Vagina (tissue), 2 donors: ENCODE results near the gene SPINK1. TPM values are rescaled to one million over a fixed set of nuclear protein-coding genes. Genes with fewer than 3 reads are reported as not detected.
"Not testable (repeated sequence)": the region's sequence is repeated elsewhere in the genome, so short reads cannot be mapped to it uniquely, and the experiment has no call there.

ENCODE experiments used
- DNase-seq, 2 donors: peaks; one replicate each; pipeline ENCODE4 v3.0.0-alpha.2; 2017; ENCODE audit errors: extremely low spot score in 2 of 2
- H3K27ac ChIP-seq: fragments of 200-600 bp; sonication (generic); one replicate; pipeline ENCODE4 v1.5.1; 2019
- H3K27me3 ChIP-seq: fragments of 200-600 bp; sonication (generic); one replicate; pipeline ENCODE4 v1.5.1; 2019
- H3K36me3 ChIP-seq, 2 donors: fragments of 200-600 bp; sonication (generic); one replicate each; pipeline ENCODE4 v1.5.1; 2017 to 2019
- H3K4me1 ChIP-seq: fragments of 200-600 bp; sonication (generic); one replicate; pipeline ENCODE4 v1.5.1; 2019
- H3K4me3 ChIP-seq, 2 donors: fragments of 200-600 bp; sonication (generic); 1 replicate in 1 of 2; 2 replicates in 1 of 2; pipeline ENCODE4 v1.5.1; 2016 to 2019
- H3K9me3 ChIP-seq: fragments of 200-600 bp; sonication (generic); one replicate; pipeline ENCODE4 v1.5.1; 2019
- POLR2A ChIP-seq, 2 donors: fragments of 450-650 bp; IDR thresholded peaks; one replicate each; pipeline ENCODE4 v1.6.1; 2017; ENCODE audit warnings: antibody characterized with exemption in 2 of 2, mild to moderate bottlenecking in 2 of 2, moderate library complexity in 2 of 2
- POLR2AphosphoS5 ChIP-seq, 2 donors: sonication (generic); formaldehyde crosslinking; IDR thresholded peaks; one replicate each; pipeline ENCODE4 v1.9.0; 2017; ENCODE audit warnings: antibody characterized with exemption in 2 of 2, mild to moderate bottlenecking in 2 of 2, low read depth in 1 of 2; ENCODE audit not compliant: insufficient read depth in 1 of 2
- intact Hi-C: fragments of 100-400 bp; cut with DNase I; formaldehyde crosslinking; loops from one replicate; pipeline ENCODE4 v1.15.1; 2023
- total RNA-seq: library from RNA; depleted of rRNA; stranded (reverse); fragments of >200 nt; gene quantifications from one replicate; pipeline ENCODE4 v1.2.3, GENCODE V29; 2016
- TF ChIP-seq, protein P1 (sequence below), 3 experiments: fragments of 450-650 bp in 2 of 3; fragments of 200-600 bp in 1 of 3; sonication (generic) in 1 of 3; IDR thresholded peaks; one replicate each; pipeline ENCODE4 v1.5.1; 2017 to 2019; ENCODE audit warnings: antibody characterized with exemption in 3 of 3, mild to moderate bottlenecking in 2 of 3, moderate library complexity in 2 of 3

The SPINK1 gene
- total RNA-seq, 1 donor from 2014 or later, result not detected

DNA sequence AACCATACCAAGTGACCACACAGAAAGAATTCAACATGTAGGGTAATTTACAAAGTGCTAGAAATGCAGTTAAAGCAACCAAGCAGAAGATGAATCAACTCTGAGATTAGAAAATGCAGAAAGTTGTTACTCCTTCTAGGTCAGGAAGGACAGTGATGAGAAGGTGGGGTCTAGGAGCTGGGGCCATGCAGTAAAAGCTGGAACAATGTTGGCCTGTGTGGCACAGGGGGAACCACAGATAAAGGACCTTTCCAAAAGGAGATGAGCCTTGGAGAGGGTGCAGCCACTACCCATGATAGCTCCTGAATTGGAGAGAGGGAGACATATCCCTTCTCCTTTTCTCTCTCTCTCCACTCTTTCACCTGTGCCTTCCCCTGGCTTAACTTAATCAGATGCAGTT is 44.7 kb upstream of the SPINK1 start:
- Histone ChIP-seq H3K9me3 (no peaks in the 10 kb centered on the region), H3K36me3 (no peaks in the 10 kb centered on the region), H3K27ac (no peak overlapping the region), H3K4me3 (no peak overlapping the region), H3K4me1 (no peaks in the 10 kb centered on the region), H3K27me3 (no peaks in the 10 kb centered on the region)
- TF ChIP-seq, protein P1, sequence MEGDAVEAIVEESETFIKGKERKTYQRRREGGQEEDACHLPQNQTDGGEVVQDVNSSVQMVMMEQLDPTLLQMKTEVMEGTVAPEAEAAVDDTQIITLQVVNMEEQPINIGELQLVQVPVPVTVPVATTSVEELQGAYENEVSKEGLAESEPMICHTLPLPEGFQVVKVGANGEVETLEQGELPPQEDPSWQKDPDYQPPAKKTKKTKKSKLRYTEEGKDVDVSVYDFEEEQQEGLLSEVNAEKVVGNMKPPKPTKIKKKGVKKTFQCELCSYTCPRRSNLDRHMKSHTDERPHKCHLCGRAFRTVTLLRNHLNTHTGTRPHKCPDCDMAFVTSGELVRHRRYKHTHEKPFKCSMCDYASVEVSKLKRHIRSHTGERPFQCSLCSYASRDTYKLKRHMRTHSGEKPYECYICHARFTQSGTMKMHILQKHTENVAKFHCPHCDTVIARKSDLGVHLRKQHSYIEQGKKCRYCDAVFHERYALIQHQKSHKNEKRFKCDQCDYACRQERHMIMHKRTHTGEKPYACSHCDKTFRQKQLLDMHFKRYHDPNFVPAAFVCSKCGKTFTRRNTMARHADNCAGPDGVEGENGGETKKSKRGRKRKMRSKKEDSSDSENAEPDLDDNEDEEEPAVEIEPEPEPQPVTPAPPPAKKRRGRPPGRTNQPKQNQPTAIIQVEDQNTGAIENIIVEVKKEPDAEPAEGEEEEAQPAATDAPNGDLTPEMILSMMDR (IDR thresholded peaks at IDR 0.05), result no peak
- intact Hi-C loops, result no loop called here
- no peak for DNase-seq

DNA sequence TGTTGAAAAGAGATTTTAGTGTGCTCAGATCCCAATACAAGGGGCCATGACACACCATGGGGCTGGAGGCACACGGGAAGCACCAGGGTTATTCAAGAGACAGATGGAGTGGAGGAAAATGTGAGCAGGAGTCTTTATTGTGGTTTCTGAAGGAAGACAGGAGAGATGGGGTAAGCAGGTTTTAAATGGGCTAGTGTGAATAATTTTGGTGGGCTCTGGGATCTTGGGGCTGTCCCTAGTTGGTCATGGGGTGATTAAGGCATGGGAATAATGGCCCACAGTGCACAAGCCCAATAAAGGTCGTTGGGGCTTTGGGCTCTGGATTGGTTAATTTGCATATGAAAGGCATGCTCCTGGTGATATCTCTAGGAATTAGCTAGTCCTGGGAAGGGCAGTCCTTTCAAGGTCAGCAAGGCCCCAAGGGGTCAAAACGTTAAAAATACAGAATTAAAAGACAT is 43.5 kb upstream of the SPINK1 start:
- Histone ChIP-seq H3K27ac (no peak overlapping the region), H3K4me1 (no peaks in the 10 kb centered on the region), H3K36me3 (no peaks in the 10 kb centered on the region), H3K27me3 (no peaks in the 10 kb centered on the region), H3K4me3 (no peak overlapping the region), H3K9me3 (no peaks in the 10 kb centered on the region)
- no peak for TF ChIP-seq POLR2A (IDR thresholded peaks at IDR 0.05)
- intact Hi-C loops, result no loop called here
- no peak for DNase-seq

DNA sequence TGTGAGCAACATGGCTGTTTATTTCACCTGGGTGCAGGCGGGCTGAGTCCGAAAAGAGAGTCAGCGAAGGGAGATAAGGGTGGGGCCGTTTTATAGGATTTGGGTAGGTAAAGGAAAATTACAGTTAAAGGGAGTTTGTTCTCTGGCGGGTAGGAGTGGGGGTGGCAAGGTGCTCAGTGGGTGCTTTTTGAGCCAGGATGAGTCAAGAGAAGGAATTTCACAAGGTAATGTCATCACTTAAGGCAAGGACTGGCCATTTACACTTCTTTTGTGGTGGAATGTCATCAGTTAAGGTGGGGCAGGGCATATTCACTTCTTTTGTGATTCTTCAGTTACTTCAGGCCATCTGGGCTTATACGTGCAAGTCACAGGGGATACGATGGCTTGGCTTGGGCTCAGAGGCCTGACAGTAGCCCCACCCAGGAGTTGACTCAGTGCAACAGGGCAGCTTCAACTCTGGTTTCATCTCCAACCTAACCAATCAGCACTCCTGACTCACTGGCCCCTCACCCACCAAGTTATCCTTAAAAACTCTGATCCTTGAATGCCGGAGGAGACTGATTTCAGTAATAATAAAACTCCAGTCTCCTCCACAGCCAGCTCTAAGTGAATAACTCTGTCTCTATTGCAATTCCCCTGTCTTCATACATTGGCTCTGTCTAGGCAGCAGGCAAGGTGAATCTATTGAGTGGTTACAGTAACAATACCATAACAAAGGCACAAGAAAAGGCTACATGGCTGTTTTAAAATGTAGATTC is 42.8 kb upstream of the SPINK1 start:
- H3K27me3 ChIP-seq, H3K27ac ChIP-seq, DNase-seq, H3K9me3 ChIP-seq, H3K4me1 ChIP-seq, H3K4me3 ChIP-seq, intact Hi-C loops, H3K36me3 ChIP-seq: not testable (repeated sequence)

DNA sequence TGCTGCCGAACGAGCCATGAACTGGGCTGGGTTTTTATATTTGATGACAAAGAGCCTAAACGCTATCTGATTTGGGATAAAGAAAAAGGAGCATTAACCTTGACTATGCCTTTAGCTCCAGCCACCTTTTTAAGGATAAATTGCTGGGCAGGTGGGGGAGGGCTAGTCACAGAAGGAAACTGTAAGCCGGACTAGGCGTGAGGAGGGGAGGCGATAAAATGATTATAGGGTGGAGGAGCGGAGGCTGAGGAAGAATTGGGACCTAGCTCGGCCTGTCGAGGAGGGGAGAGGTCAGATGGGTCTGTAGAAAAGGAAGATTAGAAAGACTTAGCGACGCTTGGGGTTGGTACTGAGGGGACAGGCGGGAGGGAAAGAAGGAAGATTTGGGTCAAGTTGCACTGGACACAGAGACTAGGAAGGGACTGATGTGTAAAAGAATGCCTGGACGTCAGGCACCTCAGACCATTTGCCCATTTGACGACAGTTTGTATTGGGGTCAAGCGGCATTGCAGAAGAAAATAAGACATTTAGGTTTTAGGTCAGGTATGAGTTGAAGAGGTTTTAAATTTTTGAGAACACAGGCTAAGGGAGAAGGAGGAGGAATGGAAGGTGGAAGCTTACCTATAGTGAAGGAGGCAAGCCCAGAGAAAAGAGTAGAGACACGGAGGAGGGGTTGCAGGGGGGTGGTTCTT is 41.4 kb upstream of the SPINK1 start:
- H3K4me1 ChIP-seq, intact Hi-C loops, H3K27me3 ChIP-seq, H3K27ac ChIP-seq, H3K4me3 ChIP-seq, H3K9me3 ChIP-seq, DNase-seq, H3K36me3 ChIP-seq: not testable (repeated sequence)

DNA sequence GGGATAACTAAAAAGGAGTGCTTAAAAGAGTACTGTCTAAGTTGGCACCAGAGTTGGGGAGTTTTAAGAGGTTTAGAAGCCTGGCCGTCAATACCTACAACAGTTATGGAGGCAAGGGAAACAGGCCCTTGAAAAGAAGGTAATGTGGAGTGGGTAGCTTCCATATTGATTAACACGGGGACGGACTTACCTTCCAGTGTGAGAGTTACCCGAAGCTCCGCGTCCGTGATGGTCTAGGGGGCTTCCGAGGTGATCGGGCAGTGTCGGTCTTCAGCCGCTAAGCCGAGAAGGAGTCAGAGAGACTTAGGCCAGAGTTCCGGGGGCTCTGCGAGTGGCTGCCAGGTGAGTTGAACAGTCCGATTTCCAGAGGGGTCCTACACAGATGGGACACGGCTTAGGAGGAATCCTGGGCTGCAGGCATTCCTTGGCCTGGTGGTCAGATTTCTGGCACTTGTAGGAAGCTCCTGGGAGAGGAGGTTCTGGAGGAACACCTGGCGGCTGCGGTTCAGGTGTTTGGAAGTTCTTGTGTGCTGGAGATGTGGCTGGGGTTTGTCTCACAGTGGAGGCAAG is 40.6 kb upstream of the SPINK1 start:
- H3K9me3 ChIP-seq, H3K27me3 ChIP-seq, intact Hi-C loops, H3K4me1 ChIP-seq, DNase-seq, H3K27ac ChIP-seq, H3K4me3 ChIP-seq, H3K36me3 ChIP-seq: not testable (repeated sequence)

DNA sequence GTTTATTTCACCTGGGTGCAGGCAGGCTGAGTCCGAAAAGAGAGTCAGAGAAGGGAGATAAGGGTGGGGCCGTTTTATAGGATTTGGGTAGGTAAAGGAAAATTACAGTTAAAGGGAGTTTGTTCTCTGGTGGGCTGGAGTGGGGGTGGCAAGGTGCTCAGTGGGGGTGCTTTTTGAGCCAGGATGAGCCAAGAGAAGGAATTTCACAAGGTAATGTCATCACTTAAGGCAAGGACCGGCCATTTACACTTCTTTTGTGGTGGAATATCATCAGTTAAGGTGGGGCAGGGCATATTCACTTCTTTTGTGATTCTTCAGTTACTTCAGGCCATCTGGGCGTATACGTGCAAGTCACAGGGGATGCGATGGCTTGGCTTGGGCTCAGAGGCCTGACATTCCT is 38.4 kb upstream of the SPINK1 start:
- H3K27me3 ChIP-seq, H3K9me3 ChIP-seq, H3K27ac ChIP-seq, H3K4me3 ChIP-seq, H3K36me3 ChIP-seq, DNase-seq, H3K4me1 ChIP-seq, intact Hi-C loops: not testable (repeated sequence)

DNA sequence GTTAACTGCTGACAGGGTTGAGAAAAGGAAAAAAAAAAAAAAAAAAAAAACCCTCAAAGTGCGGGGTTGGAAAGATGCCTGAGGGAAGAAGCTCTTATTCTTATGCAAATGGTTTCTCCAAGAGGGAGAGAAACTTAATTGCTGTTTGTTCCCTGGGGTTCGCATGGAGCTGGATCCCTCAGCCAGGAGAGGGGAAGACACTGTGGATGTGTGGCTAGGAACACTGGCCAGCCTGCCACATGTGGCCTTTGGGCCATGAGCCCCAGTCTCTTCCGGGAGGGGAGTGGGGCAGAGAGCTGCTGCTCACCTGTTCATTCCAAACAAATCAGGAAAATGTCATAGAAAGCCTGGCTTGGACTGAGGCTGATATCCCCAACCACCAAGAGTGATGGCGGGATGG is 37.6 kb upstream of the SPINK1 start:
- H3K27ac ChIP-seq, result no peak overlapping the region
- peaks cover 3% of the 10 kb centered on the region for H3K4me1 ChIP-seq
- no peak for DNase-seq
- no peak overlapping the region for H3K4me3 ChIP-seq
- intact Hi-C loops, result no loop called here
- H3K27me3 ChIP-seq, result no peaks in the 10 kb centered on the region
- H3K36me3 ChIP-seq, result no peaks in the 10 kb centered on the region
- no peak for TF ChIP-seq POLR2AphosphoS5 (IDR thresholded peaks at IDR 0.05; ENCODE audit: insufficient read depth in 1 of 2, low read depth in 1 of 2)
- TF ChIP-seq POLR2A (IDR thresholded peaks at IDR 0.05), result no peak
- TF ChIP-seq, protein P1 (IDR thresholded peaks at IDR 0.05), result no peak
- H3K9me3 ChIP-seq, result no peaks in the 10 kb centered on the region
